SU-DHL-6 (cell line): ENCODE measurements around the gene PDE4B.

Source experiments
- CTCF ChIP-seq: fragments of 200-600 bp; sonication (generic); IDR thresholded peaks from one replicate; pipeline ENCODE4 v1.5.1; 2017; ENCODE audit warnings: antibody characterized with exemption, mild to moderate bottlenecking, low read length, moderate library complexity; ENCODE audit not compliant: insufficient read depth, poor library complexity, severe bottlenecking
- EZH2phosphoT487 ChIP-seq: fragments of 200-600 bp; sonication (generic), shearing (Covaris generic); conservative IDR thresholded peaks from 2 replicates; pipeline ENCODE4 v1.6.1; 2018; ENCODE audit warnings: mild to moderate bottlenecking, antibody characterized with exemption, low read length, moderate library complexity, mixed read lengths

GRCh38 chr1:65791801-65792668, 660 bp upstream of the PDE4B start:
- TF ChIP-seq CTCF (no peak), EZH2phosphoT487 (no peak)
